GM21576 (cell line): Measurements from ENCODE around the gene SF3B1.
"Not testable (repeated sequence)": the region's sequence is repeated elsewhere in the genome, so short reads cannot be mapped to it uniquely, and the experiment has no call there.

ENCODE experiments used
- ATAC-seq: cut with Tn5 transposase; IDR thresholded peaks from one replicate; pipeline ENCODE4 v1.9.1; 2021; ENCODE audit warnings: mild to moderate bottlenecking, moderate library complexity; ENCODE audit not compliant: unreplicated experiment

The SF3B1 gene

DNA sequence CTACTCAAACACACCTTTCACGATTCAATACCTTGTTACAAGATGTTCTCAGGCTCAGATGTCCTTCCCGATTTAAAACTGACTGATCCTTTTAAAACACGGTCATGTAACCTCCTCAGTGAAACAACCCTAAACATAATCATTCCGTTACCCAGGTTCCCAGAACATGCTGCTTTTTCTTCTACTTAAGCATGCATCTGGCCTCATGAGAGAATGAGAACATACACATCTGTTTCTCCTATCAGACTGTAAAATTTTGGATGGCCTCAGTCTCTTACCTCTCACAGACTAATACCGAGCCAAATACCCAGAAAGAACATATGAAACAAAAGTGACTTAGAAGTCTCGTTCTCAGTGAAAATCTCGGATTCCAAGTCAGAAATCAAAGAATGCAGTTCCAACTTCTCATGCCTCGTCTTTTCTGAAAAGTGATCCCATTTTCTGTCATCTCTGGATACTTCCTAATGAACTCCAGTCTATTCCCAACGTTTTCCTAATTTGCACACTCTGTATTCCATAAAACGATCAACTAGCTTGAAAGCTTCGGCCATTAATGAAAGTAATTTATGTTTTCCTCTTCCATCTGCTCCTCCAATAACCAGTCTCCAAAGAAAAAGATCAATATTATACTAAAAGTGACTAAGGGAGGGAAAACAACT lies 919 bp downstream of the SF3B1 start:
- no peak for ATAC-seq

DNA sequence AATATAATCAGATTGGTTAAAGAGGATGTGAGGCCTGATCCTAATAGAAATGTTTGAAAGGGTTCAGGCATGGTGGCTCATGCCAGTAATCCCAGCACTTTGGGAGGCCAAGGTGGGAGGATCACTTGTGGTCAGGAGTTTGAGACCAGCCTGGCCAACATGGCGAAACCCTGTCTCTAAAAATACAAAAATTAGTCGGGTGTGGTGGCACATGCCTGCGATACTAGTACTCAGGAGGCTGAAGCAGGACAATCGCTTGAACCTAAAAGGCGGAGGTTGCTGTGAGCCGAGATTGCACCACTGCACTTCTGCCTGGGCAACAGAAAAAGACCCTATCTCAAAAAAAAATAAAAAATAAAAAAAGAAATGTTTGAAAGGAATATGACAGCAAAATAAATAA lies 2.3 kb downstream of the SF3B1 start:
- ATAC-seq = not testable (repeated sequence)

DNA sequence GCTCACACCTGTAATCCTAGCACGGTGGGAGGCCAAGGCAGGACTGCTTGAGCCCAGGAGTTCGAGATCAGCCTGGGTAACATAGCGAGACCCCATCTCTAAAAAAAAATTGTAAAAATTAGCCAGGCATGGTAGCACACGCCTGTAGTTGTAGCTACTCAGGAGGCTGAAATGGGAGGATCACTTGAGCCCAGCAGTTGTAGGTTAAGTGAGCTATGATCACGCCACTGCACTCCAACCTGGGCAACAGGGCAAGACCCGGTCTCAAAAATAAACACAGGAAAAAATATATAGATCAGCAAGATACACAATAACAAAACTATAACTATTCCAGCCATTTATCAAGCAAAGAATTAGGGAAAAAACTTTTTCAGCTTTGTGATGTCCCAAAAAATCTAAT lies 3.0 kb downstream of the SF3B1 start:
- ATAC-seq = no peak

DNA sequence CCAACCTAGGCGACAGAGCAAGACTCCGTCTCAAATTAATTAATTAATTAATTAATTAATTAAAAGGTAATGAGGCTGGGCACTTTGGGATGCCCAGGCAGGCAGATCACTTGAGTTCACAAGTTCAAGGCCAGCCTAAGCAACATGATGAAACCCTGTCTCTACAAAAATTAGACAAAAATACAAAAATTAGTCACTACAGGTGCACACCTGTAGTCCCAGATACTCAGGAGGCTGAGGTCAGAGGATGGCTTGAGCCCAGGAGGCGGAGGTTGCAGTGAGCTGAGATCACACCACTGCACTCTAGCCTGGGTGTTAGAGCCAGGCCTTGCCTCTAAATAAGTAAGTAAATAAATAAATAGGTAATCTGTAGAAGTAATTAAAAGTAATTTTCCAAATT lies 6.8 kb downstream of the SF3B1 start:
- no peak for ATAC-seq

DNA sequence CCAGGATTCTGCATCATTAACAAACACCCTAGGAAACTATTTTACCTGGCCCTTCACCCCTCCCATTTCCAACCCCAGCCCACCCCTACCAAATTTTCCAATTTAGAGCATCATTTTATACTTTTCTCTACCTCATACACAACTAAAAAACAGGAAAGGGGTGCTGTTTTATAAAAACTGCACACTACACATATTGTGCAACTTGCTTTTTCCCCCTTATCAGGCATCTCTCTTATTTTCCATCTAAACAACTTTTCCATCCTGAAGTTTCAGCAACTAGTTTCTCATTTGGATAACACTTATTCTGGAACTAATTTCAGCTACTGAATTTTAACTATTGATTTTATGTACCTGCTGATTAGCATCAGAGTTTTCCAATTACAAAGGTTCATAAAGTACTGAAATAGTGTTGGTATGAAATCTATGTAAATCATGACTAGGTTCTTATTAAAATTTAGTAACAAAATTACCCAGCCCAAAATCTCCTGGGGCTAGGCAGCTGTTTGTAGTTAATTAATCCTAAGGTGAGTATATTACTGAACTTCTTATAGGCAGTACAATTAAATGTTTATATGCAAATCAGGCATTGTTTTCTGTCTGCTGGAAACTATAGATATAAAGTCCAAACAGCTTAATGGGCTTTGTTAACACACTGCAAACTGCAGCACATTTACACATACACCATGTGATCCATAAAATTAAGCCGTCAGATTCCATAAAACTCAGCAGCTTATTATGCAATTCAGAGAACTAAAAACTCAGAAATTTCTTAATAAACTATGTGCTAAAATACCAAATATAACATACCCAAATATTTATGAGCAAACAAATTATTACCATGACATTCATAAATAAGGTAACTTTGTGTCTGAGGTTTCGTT lies 7.9 kb downstream of the SF3B1 start:
- no peak for ATAC-seq

DNA sequence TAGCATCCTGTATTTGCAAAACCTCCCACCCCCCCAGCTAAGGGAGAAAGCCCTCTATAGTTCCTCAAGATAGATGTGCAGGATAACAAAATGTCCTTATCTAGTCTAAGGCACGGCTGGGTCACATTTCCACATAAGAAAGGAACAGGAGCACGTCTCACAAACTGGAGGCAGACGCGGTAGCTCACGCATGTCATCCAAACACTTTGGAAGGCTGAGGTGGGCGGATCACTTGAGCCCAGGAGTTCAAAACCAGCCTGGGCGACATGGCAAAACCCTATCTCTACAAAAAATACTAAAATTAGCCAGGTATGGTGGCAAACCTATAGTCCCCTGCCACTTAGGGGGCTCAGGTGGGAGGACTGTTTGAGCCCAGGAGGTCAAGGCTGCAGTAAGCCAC lies 9.3 kb downstream of the SF3B1 start:
- no peak for ATAC-seq

DNA sequence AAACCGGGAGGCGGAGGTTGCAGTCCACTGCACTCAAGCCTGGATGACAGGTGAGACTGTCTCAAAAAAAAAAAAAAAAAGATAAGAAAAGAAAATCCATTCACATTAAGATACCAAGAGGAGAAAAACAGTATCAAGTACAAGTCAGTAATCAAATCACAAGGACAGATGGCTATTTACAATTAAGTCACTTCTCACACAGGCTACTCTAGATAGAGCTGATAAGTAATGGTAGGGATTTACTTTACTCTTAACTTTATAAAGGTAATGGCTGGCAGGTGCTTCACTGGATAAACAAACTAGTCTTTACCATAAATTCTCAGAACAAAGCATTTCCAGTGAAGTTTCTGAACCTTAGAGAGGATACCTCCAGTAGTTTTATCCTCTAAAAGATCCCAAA lies 11.5 kb downstream of the SF3B1 start:
- no peak for ATAC-seq

DNA sequence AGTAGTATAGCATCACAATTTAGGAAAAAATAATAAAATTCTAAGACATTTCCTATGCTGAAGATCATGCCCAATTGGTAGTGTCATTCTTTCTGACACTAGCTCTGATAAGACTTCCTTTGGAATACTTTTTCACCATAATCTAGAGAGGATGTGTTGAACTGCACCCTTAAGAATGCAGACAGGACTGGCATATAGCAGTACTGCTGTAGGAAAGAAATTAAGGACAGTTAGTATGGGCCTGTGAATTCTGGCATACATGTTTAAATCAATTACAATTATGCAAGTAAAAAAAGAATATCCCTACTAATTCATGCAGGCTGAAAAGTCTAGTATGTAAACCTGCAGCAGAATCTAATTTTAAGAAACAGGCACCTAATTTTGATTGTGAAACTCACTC lies 15.4 kb downstream of the SF3B1 start:
- ATAC-seq = no peak

DNA sequence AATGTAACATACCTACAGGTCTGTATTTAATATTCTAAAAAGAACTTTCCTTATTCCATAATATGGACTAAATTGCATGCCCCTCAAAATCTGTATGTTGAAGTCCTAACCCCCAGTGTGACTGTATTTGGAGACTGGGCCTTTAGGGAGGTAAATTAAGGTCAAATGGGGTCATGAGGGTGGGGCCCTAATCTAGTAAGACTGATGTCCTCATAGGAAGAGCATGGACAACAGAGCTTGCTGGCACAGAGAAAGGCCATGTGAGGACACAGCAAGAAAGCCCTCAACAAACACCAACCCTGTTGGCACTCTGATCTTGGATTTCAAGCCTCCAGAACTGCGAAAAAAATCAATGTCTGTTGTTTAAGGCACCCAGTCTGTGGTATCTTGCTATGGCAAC lies 18.6 kb downstream of the SF3B1 start:
- no peak for ATAC-seq

DNA sequence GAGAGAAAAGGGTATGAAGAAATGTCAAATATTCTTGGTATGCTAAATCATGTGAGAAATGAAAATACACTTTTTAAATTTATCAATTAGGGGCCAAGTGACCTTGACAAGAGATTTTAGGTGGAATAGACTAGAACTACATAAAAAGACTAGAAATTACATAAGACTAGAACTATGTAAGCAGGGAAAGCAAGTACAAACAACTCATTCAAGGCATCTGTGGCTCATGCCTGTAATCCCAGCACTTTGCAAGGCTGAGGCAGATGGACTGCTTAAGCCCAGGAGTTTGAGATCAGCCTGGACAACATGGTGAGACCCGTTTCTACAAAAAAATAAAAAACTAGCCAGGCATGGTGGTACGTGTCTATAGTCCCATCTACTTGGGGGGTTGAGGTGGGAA lies 20.3 kb downstream of the SF3B1 start:
- ATAC-seq = no peak

DNA sequence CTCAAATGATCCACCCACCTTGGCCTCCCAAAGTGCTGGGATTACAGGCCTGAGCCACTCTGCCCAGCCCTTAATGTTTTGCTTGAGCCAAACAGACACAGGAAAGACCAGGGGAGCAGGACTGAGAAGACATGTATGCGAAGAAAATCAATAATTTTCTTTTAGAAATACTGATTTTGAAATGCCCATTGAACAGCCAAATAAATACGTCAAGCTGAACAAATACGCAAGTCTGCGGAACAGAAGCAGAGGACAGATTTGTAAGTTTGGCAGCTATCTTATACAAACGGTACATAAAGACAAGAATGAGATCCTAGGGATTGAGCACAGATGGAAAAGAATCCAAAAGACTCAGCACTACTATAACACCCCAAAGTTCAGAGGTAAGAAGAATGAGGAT lies 20.8 kb downstream of the SF3B1 start:
- no peak for ATAC-seq

DNA sequence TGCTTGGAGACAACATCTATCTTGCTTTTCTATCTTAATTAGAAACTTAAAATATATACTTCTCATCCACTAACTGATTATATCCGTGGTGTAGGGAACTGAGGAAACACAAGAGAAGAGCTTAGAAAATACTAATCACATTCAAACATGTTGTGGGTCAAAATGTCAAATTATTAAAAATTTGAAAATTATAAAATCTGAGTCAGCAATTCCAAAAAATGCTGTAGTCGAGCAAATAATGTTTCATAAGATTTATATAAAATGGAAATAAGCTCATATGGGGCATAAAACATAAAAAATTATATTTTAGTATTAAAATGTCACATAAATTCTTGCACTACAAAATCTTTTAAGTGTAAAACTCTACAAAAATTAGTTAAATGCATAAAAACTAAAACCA lies 29.2 kb downstream of the SF3B1 start:
- ATAC-seq = no peak

DNA sequence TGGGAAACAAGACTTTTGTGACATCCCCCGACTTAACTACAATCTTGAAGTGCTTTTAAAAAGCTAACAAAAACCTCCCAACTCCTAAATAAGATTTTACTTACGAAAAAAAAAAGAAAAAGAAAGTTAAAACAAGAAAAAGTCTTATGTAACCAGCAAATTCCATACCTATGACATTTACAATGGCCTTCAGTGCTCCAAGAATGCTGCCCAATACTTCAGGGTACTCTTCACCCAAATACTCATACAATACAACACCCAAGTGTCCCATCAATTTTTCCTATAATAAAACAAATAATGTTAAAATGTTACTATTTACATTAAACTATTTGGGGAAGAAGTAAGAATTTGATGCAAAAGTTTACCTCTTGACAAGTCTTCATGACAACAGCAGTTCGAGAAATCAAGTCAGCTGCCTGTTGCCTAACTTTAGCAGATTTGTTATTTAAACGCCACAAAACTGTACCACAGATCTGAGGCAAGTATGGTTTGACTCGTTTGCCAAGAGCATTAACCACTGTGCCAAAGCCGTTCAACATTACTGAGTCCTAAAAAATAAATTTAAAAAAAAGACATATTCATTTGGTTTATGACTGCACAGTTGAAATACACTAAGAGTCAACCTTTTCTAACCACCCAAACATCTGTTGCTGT lies 34.8 kb downstream of the SF3B1 start:
- no peak for ATAC-seq

DNA sequence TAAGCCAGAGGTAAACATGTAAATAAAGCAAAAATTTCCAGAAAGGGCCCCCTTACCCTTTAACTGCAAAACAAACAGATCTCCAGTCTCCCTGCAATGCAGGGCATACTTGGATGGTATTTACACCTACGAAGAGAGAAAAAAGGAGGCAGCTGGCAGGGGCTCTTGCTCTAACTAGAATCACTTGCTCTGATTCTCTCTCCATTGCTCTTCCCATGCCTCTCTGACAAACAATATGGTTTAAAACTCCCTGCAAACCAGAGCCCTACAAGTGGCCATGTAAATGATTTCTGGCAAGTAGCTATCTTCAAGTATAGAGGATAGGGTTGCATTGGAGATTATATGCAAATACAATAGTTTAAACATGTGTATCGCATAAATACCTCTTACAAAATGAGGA lies 35.9 kb downstream of the SF3B1 start:
- no peak for ATAC-seq

DNA sequence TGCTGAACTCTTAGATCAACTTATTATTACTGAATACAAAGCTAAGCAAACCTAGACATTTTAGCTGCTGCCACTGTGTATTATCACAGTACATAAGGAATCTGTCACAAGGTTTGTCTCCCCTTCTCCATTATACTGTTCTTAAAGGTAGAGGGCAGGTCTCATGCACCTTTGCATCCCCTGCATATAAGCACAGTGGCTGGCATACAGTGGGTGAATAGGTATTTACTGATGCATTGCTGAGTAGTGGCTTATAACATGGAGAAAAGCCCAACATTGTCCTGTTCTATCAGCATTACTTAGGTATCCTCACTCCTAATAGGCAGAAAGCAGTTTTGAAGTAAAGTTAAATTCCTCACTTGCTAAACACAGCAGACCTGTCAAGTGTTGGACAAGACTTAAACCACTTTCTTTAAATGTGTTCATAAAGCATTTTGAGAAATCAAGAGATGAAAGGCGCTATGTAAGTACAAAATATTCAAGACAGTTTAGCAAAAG lies 43.6 kb downstream of the SF3B1 start:
- ATAC-seq = no peak

DNA sequence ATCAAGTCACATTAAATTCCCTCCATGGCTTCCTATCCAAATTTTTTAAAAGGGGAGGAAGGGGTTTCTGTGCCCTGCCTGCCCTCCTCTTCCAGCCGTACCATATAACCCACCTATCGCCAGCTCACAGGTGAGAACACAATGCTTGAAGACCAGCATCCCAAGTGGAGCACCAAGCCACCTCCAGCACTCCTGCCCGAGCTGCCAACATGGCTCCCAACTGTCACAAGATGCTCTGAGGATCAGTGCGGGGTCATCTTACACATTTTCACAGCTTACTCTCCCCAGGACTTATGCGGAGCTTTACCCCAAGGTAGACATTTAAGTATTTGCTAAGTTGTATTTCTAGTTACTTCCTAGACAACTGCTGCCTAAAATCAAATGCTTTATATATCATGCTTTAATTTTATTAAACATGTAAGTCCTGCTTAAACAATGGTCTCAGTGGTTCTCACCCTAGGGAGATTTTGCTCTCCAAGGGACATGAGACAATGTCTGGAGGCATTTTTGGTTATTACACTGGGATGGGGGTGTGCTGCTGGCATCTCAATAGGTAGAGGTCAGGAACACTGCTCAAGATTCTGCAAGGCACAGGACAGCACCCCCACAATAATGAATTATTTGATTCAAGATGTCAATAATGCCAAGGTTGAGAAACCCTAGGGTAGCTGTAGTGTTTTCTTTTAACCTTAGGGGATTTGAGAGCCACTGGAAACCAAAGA lies 45.8 kb downstream of the SF3B1 start:
- no peak for ATAC-seq

DNA sequence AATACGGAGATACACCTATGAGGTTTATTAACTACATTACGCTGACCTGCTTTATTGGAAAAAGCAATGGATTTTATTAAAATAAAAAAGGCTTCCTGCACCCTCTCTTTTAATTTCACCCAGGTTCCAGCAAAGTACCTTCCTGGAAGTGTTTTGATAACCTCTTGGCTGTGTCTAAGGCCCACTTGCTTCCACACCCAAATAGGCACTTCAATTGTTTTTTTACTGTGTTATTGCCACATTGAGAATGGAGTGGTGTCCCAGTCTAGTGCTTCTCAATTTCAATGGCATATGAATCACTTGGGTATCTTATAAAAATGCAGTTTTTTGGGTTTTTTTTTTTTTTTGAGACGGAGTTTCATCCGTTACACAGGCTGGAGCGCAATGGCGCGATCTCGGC lies 47.6 kb downstream of the SF3B1 start:
- no peak for ATAC-seq

DNA sequence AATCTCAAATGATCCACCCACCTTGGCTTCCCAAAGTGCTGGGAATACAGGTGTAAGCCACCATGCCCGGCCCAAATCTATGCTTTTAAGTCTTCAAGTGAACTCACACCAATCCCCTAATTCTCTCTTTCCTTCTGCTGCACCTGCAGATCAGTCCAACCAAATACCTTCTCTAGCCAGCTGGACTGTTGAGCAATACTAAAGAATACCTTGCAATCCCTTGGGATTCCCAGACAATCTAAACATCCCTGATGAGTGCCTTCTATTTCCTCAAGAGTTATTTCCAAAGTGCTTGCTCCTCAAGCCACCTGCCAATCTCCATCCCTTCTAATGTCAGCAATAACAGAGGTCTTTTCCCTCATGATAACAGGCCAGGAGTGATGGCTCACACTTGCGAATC lies 48.6 kb downstream of the SF3B1 start:
- no peak for ATAC-seq

DNA sequence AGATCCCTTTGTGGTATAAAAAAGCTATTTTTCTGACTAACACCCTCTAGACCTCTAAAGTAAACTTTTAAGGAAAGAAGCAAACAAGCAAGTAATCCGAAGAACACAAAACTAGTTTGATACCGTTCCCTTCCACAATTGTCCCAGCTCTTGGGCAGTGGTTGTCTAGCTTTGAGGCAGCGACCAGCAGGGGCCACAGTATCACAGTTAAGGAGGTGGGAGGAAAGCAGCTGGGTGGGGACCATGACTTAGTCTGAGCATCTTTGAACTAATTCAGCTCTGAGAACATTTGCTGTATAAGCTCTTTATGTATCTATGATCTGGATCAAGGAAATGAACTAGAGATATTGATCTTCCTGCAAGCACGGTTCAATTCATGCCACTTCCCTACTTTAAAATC lies 51.0 kb downstream of the SF3B1 start:
- ATAC-seq = no peak

DNA sequence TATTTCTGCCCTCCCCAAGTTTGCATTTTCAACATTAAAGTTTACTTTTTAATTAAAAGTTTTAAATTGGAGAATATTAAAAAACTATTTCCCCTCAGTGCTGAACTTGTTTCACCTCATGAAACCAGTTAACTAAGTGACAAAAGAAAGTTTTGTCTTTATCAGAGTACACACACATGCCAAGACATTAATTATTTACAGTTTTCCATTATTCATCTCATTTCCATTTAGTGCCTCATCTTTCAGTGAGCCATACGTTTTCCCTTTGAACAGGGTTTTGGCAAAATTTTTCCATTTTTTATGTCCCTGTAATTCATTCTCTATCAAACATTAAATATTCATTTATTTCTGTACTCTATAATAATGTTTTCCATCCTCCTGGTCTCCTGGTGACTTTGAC lies 53.2 kb downstream of the SF3B1 start:
- no peak for ATAC-seq

DNA sequence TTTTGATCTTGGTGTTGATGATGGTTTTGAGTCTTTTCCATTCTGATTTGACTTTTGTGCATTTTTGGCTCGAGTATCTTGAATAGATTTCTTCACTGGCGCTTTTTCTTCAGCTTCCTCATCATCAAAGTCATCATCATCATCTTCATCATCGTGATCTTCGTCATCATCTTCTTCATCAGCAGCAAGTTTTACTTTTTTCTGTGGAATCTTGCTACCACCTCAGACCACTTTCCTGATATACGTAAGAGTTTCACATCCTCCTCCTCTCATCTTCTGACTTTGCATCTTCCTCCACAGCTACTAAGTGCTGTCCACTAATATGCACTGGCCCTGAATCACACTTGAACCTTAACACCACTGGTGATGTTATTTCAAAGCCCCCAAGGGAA lies 54.9 kb downstream of the SF3B1 start:
- not testable (repeated sequence) for ATAC-seq
